Activated T-helper 2 cell treated with anti-CD3 and anti-CD28 coated beads, Interferon-gamma antibody, Interleukin-2, Interleukin-4, amounts not matched to agents 10 μg/mL and 5 μg/mL and 100 μg/mL, durations not matched to agents 14 hours and 24 hours and 36 hours (primary cell): Measurements from ENCODE around the gene IER3. TPM values are rescaled to one million over a fixed set of nuclear protein-coding genes. Genes with fewer than 3 reads are reported as not detected.
A peak's percentile ranks its signal among the peaks of the same experiment; 100 is the strongest.

ENCODE experiments used
- DNase-seq: peaks from one replicate; pipeline ENCODE4 v3.0.0; 2021; ENCODE audit warnings: low spot score
- H3K27ac Mint-ChIP-seq: one replicate; pipeline ENCODE4 v1.8.0; 2021; ENCODE audit warnings: mixed read lengths
- H3K27me3 Mint-ChIP-seq: one replicate; pipeline ENCODE4 v1.8.0; 2021; ENCODE audit warnings: low read depth, mixed read lengths
- H3K36me3 Mint-ChIP-seq: one replicate; pipeline ENCODE4 v1.8.0; 2021; ENCODE audit warnings: low read depth, mixed read lengths
- H3K4me1 Mint-ChIP-seq: one replicate; pipeline ENCODE4 v1.8.0; 2021; ENCODE audit warnings: low read depth, mixed read lengths
- H3K4me3 Mint-ChIP-seq: one replicate; pipeline ENCODE4 v1.8.0; 2021; ENCODE audit warnings: low read depth, mild to moderate bottlenecking, moderate library complexity, mixed read lengths
- H3K9me3 Mint-ChIP-seq: one replicate; pipeline ENCODE4 v1.8.0; 2021; ENCODE audit warnings: mixed read lengths
- intact Hi-C: fragments of 100-400 bp; cut with micrococcal nuclease; formaldehyde crosslinking; loops from one replicate; pipeline ENCODE4 v1.15.1; 2023
- total RNA-seq: library from RNA; stranded (reverse); gene quantifications from 2 replicates; pipeline ENCODE4 v1.2.3, GENCODE V29; 2022

The IER3 gene, protein sequence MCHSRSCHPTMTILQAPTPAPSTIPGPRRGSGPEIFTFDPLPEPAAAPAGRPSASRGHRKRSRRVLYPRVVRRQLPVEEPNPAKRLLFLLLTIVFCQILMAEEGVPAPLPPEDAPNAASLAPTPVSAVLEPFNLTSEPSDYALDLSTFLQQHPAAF
- total RNA-seq = 185 and 190 TPM in 2 replicates

DNA sequence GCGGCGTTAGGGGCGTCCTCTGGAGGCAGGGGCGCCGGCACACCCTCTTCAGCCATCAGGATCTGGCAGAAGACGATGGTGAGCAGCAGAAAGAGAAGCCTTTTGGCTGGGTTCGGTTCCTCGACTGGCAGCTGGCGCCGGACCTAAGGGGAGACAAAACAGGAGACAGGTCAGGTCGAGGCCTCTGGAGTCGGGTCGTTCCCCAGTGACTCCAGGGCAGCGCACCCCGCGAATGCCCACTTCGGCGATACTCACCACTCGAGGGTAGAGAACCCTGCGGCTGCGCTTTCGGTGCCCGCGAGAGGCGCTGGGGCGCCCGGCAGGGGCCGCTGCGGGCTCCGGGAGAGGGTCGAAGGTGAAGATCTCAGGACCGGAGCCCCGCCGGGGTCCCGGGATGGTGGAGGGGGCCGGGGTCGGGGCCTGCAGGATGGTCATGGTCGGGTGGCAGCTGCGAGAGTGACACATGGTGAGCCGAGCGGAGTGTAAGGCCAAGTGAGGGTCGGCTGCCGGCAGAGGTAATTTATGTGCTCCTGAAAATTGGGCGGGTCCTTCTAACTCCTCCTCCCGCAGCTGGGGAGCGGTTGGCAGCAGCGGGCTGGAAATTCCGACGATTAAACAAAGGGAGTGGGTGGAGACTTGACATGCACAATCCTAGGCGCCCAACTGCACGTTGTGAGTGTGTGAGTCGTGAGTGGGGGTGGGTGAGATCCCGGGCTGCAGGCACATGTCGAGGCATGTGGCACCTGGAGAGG, at the start of gene IER3:
Gene IER3, minus strand, starts transcription at position 494 of the 752 bp plus-strand sequence. Its CDS starts 29 bp downstream, at position 465.
- H3K4me3 Mint-ChIP-seq = peak within 1 kb of the TSS; percentile 99
- H3K27me3 Mint-ChIP-seq = no peaks in the 10 kb centered on the region
- H3K9me3 Mint-ChIP-seq = no peaks in the 10 kb centered on the region
- H3K4me1 Mint-ChIP-seq = peaks cover 45% of the 10 kb centered on the region
- peak; percentile 71 for DNase-seq
- intact Hi-C loops = loop anchor here (1.0 kb wide), 1 partner anchor 70 kb away; no protein-coding TSS in a partner anchor
- H3K27ac Mint-ChIP-seq = peak within 1 kb of the TSS; percentile 91
- peaks cover 43% of the 10 kb centered on the region for H3K36me3 Mint-ChIP-seq

DNA sequence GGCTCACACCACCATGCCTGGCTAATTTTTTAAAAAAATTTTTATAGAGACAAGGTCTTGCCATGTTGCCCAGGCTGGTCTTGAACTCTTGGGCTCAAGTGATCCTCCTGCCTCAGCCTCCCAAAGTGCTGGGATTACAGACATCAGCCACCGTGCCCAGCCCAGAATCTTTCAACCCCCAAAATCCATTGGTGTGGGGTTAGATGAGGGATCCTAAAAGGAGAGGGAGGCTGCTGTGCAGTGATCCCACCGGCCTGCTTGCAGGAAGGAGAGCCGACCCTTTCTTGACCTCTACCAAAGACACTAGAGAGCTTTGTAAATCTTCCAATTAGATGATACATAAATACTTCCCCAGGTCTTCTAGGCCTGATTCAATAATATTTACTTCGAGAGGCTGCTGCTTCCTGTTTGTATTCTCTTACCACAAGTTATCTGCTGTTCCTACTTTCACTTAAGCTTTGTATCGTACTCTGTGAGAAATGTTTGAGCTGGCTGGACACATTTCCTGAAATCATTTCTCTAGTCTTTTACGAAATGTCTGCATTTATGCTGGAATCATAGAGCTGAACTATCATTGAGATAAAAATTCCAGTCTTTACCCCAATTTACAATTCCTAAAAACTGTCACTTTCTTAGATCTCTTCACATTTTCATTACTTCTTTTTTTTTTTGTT, 49.3 kb upstream of the IER3 start:
- no peak for DNase-seq
- intact Hi-C loops = loop anchor here (1.0 kb wide), 1 partner anchor 17 kb away; no protein-coding TSS in a partner anchor
- H3K27me3 Mint-ChIP-seq = no peaks in the 10 kb centered on the region
- H3K9me3 Mint-ChIP-seq = no peaks in the 10 kb centered on the region
- H3K4me3 Mint-ChIP-seq = peak overlapping the region; percentile 39
- H3K4me1 Mint-ChIP-seq = peaks cover 51% of the 10 kb centered on the region
- H3K27ac Mint-ChIP-seq = peak overlapping the region; percentile 86
- peaks cover 4% of the 10 kb centered on the region for H3K36me3 Mint-ChIP-seq

DNA sequence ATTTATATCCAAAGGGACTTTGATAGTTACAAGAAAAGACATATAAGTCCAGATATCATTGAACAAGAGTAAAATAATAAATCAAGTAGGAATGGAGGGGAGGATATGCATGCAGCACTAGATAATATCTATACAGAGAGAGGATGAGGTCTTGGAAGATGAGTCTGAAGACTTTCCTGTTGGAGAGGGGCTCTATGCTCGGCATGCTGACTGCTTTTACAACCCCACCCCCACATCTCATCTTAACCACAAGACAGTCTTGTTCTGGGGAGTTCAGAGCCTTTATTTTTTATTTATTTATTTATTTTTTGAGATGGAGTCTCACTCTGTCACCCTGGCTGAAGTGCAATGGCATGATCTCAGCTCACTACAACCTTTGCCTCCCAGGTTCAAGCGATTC, 48.4 kb upstream of the IER3 start:
- no peaks in the 10 kb centered on the region for H3K9me3 Mint-ChIP-seq
- H3K4me1 Mint-ChIP-seq = peaks cover 60% of the 10 kb centered on the region
- H3K27ac Mint-ChIP-seq = peak overlapping the region; percentile 78
- DNase-seq = no peak
- no peak overlapping the region for H3K4me3 Mint-ChIP-seq
- H3K36me3 Mint-ChIP-seq = peaks cover 2% of the 10 kb centered on the region
- intact Hi-C loops = loop anchor here (1.0 kb wide), 1 partner anchor 18 kb away; no protein-coding TSS in a partner anchor
- no peaks in the 10 kb centered on the region for H3K27me3 Mint-ChIP-seq

DNA sequence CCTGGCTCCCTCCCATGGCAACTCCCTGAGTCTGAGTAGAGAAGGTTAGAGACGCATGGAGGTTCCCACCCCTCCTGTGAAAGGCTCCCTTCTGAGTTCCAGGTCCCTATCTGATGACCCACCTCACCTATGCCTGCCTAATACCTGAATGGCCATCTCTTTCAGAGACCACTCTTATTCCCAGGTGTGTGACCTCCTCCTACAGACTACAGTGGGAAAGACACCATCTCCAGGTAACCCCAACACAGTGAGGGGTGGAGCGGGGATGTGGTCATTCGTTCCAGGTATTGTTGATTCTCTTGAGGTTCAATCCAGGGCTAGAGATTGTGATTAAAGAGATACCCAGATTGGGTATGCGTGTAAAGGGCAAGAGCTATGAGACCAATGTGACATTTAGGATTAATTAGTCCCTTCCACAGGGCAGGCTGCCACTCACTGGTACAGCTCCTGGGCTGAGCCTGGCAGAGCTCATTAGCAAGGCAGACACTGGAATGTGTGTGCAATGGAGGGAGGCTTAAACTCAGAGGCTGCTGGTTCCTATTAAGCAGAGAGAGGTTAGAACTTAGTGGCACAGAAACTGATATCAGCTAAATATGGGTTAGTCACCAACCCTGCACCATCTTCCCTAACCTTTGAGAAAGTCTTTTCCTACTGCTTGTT, 46.5 kb upstream of the IER3 start:
- no peak overlapping the region for H3K4me3 Mint-ChIP-seq
- no peak for DNase-seq
- intact Hi-C loops = no loop called here
- H3K4me1 Mint-ChIP-seq = peaks cover 71% of the 10 kb centered on the region
- peaks cover 5% of the 10 kb centered on the region for H3K36me3 Mint-ChIP-seq
- H3K9me3 Mint-ChIP-seq = no peaks in the 10 kb centered on the region
- H3K27ac Mint-ChIP-seq = no peak overlapping the region
- H3K27me3 Mint-ChIP-seq = no peaks in the 10 kb centered on the region

DNA sequence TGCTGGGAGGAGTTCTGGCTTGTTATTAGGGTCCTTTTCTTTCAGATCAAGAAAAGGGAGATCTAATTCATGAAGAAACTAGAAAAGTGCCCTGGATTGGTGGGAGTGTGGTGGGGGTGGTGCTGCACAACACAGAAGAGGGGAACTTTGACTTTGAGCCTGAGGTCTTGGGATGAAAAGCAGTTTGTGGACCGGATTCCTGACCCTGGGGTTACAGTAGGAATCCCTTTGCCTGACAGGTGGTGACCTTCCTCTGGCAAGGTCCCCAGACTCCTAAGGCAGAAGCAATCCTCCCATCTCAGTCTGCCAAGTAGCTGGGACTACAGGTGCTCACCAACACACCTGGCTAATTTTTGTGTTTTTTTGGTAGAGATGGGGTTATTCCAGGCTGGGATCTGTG, 45.3 kb upstream of the IER3 start:
- no peak for DNase-seq
- intact Hi-C loops = loop anchor here (5.0 kb wide), 1 partner anchor 107 kb away; no protein-coding TSS in a partner anchor
- H3K27ac Mint-ChIP-seq = peak overlapping the region; percentile 96
- peaks cover 69% of the 10 kb centered on the region for H3K4me1 Mint-ChIP-seq
- no peaks in the 10 kb centered on the region for H3K9me3 Mint-ChIP-seq
- H3K36me3 Mint-ChIP-seq = peaks cover 8% of the 10 kb centered on the region
- H3K27me3 Mint-ChIP-seq = no peaks in the 10 kb centered on the region
- H3K4me3 Mint-ChIP-seq = no peak overlapping the region

DNA sequence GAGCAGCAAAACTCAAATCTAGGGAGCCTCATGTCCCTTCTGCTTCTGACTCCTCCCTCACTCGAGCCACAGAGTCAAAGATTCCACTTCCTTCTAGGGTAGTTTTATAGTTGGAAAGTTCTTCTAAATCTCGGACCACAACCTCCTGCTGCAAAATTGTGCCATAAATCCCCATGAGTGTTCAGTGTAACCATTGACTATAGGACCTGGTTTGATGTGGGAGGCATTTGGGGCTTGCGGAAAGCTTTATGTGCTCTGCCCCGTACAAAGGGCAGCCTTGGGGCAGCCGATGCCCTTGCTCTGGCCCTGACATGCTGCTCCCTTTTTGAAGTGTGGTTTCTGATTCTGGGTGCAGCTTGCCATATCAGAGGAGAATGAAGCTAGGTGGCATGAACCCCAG, 43.6 kb upstream of the IER3 start:
- H3K27ac Mint-ChIP-seq = peak overlapping the region; percentile 96
- intact Hi-C loops = loop anchor here (1.0 to 5.0 kb wide), 5 partner anchors 19 to 106 kb away; no protein-coding TSS in a partner anchor
- H3K4me1 Mint-ChIP-seq = peaks cover 57% of the 10 kb centered on the region
- DNase-seq = peak; percentile 31
- H3K4me3 Mint-ChIP-seq = peak overlapping the region; percentile 66
- H3K27me3 Mint-ChIP-seq = no peaks in the 10 kb centered on the region
- peaks cover 8% of the 10 kb centered on the region for H3K36me3 Mint-ChIP-seq
- H3K9me3 Mint-ChIP-seq = no peaks in the 10 kb centered on the region

DNA sequence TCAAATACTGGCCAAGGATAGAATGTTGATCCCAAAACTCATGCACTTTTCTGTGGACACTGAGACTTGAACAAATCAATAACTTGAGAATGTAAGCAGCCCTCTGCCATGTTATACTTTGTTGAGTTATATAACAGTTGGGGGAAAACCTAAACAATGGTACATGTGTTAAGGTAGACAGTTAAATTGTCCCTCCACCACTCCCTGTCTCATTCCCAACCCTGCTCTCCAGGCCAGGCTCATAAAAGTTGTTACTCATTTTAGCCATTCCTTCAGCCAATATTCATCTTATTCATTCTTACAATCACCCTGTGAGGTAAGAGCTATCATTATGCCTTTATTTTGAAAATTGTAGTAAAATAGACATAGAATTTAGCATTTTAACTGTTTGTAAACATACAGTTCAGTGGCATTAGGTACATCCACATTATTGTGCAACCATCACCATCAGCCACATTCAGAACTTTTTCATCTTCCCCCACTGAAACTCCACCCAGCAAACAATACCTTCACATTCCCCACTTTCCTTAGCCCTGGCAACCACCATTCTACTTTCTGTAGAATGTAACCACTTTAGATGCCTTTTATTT, 38.2 kb upstream of the IER3 start:
- Mint-ChIP-seq H3K4me1 (peaks cover 58% of the 10 kb centered on the region), H3K36me3 (peaks cover 5% of the 10 kb centered on the region), H3K9me3 (no peaks in the 10 kb centered on the region), H3K27ac (peak overlapping the region; percentile 65), H3K4me3 (no peak overlapping the region), H3K27me3 (no peaks in the 10 kb centered on the region)
- intact Hi-C loops = no loop called here
- DNase-seq = no peak

DNA sequence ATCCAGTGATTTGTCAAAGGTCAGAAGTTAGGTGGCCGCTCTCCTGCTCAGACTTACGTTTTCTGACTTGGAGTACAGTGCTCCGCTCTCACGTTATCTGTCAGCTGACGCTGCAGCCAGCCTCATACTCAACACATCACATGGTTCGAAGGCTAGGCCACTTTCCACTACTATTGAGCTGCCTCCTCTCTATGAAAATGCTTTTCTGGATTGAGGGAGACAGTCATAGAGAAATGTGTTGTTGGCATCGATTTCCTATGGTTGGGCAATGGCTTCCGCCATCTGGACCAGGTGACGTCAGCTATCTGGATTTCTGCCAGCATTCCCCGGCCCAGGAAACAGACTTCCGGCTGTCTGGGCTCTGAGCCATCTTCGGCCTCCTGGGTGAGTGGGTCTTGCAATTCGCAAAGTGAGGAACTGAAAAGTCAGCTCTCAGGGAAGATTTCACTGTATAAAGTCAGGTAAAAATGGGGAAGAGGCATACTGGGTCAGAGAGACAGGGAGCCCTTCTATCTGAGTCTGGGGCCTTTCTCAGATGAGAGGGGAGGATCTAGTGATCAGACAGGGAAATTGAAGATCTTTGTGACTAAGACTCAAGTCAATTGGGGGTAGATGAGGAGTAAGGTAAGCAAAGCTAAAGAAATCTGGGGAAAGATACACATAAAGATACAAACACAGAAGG, 37.5 kb upstream of the IER3 start:
- H3K27me3 Mint-ChIP-seq = no peaks in the 10 kb centered on the region
- H3K9me3 Mint-ChIP-seq = no peaks in the 10 kb centered on the region
- peak overlapping the region; percentile 55 for H3K4me3 Mint-ChIP-seq
- peaks cover 62% of the 10 kb centered on the region for H3K4me1 Mint-ChIP-seq
- intact Hi-C loops = no loop called here
- DNase-seq = no peak
- peak overlapping the region; percentile 65 for H3K27ac Mint-ChIP-seq
- H3K36me3 Mint-ChIP-seq = peaks cover 5% of the 10 kb centered on the region

DNA sequence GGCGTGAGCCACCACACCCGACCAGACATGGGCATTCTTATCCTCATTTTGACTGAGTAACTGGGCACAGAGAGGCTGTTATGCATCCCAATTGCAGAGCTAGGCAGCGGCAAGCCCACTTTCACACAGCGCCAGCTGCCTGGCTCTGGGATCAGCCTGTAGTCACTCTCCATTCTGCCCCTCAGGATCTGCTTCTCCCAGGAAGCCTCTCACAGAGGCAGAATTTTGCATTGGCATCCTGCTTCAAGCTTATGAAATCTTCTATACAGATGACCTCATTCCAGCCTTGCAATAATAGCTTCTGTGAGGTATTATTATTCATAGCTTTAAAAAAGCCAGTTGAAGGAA, 37.0 kb upstream of the IER3 start:
- no peak for DNase-seq
- Mint-ChIP-seq H3K27me3 (no peaks in the 10 kb centered on the region), H3K9me3 (no peaks in the 10 kb centered on the region), H3K27ac (no peak overlapping the region), H3K36me3 (peaks cover 5% of the 10 kb centered on the region), H3K4me3 (no peak overlapping the region), H3K4me1 (peaks cover 62% of the 10 kb centered on the region)
- intact Hi-C loops = no loop called here

DNA sequence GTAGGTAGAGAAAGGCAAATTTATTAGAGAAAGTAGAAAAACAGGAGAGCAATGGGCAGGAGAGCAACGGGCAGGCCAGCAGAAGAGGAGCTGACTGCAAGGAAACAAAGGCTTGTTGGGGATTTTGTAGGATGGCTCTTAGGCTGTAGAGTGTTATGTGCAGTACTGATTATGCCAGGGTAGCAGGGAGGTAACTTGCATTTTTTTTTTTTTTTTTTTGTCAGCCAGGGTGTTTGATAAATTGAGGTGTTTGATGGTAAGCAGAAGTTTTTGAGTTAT, 36.2 kb upstream of the IER3 start:
- no peak for DNase-seq
- Mint-ChIP-seq H3K4me3 (no peak overlapping the region), H3K4me1 (peaks cover 56% of the 10 kb centered on the region), H3K27me3 (no peaks in the 10 kb centered on the region), H3K27ac (no peak overlapping the region), H3K9me3 (no peaks in the 10 kb centered on the region), H3K36me3 (peaks cover 2% of the 10 kb centered on the region)
- intact Hi-C loops = no loop called here

DNA sequence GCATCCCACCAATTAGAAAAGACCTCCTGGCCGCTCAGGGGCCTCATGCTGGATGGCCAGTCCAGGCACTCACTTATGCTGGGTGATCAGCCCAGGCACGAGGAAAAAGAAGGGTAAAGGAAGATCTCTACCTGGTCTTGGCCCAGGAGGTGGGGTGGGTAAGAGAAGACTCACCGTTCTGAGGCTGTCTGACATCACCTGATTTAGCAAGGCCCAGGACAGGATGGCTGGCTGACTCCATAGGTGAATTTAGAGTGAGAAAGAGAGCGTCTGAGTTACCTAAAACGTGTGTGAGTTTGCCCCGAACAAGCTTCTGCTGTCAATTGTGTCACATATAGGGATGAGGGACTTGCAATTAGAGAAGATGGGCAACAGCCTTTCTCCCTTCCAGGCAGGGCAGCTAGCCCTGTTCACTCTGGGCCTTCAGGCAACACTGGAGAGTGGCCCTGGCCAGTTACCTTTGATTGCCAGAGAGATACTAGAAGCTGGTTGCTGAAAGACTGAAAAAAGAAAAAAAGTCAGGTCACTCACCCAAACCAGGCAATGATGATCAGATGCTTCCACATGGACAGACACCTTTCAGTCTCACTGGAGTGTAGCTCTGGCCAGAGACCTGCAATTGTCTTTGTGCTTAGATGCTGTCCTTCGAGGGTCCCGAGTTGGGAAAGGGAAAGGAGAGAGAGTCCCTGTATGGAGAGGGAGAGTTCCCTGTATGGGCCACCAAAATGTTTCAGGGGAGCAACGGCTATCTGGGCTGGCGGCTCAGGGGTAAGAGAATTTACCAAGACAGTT, 35.7 kb upstream of the IER3 start:
- Mint-ChIP-seq H3K36me3 (peaks cover under 1% of the 10 kb centered on the region), H3K4me3 (no peak overlapping the region), H3K27ac (no peak overlapping the region), H3K4me1 (peaks cover 53% of the 10 kb centered on the region), H3K9me3 (no peaks in the 10 kb centered on the region), H3K27me3 (no peaks in the 10 kb centered on the region)
- DNase-seq = no peak
- intact Hi-C loops = no loop called here
